Ammon's horn (tissue), 1 donor: ENCODE measurements around the gene OR2T2.
"Not testable (repeated sequence)": the region's sequence is repeated elsewhere in the genome, so short reads cannot be mapped to it uniquely, and the experiment has no call there.

Experiments
- DNase-seq: peaks from one replicate; pipeline ENCODE4 v3.0.0-alpha.2; 2016; ENCODE audit warnings: low spot score

The OR2T2 gene

GRCh38 chr1:248450466-248451145, 5.2 kb downstream of the OR2T2 start:
- DNase-seq = not testable (repeated sequence)

GRCh38 chr1:248453619-248454018, 8.2 kb downstream of the OR2T2 start:
- DNase-seq = not testable (repeated sequence)

GRCh38 chr1:248455045-248455444, 9.6 kb downstream of the OR2T2 start:
- not testable (repeated sequence) for DNase-seq

DNA sequence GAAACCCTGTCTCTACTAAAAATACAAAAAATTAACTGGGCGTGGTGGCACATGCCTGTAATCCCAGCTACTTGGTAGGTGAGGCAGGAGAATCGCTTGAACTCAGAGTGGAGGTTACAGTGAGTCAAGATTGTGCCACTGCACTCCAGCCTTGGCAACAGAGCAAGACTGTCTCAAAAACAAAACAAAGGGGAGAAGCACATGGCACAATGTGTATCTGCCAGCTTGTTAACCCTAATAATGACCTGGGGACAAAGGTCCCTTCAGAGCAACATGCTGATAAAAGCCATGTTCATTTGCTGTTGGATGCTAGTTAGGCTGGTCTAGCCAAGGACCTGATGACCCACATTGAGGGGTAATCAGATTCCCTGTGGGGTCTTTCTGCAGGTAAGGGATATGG, 11.2 kb downstream of the OR2T2 start:
- not testable (repeated sequence) for DNase-seq

DNA sequence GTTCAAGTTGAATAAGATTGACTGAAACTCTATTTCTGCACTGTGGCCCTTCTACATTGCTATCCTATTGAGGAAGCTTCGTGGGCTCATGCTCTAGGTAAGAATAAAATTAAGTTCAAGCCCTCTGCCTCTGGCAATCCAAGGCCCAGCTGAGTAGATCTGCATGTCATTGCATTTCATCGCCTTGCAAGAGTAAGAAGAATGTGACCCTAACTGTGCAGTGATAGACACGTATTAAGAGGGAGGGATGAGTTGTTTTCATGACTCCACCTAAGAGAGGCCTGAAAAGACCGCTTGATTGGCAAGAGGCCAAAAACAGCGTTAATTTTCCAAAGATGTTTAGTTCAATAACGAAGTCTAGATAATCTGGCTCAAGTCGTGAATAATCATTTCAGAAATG, 13.7 kb downstream of the OR2T2 start:
- DNase-seq = not testable (repeated sequence)

- no peak for DNase-seq
Observed at GRCh38 chr1:248471154-248471553, 25.7 kb downstream of the OR2T2 start.

DNA sequence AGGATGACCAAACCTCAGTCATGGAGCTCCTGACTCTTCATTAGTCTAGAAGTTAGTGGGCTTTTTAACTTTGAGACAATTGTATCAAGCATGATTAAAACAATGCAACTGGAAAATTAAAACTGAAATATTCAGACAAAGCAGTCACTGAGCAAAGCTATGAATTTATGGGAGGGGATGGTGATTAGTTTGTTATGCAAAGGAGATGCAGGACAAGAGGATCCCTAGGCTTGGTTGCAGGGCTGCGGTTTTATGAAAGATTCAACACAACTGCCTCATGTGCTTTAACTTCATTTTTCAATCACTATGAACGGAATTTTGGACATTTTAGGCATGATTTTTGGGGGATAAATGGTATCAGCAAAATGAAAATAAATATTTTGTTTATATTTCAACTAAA, 26.7 kb downstream of the OR2T2 start:
- DNase-seq = not testable (repeated sequence)

DNA sequence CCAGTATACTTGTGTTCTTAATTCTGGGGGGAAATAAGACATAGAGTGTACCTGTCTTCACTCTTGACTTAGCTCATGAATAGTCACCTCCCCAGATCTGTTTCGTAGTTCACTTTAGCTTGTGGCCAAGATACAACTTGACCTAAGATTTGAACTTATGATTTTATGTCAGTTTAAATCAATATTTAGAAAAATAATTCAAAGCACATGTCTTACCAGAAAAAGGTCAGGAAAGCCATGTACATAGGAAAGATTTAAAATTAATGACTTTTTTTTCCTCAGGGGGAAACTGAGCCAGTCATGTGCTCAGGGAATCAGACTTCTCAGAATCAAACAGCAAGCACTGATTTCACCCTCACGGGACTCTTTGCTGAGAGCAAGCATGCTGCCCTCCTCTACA, 27.6 kb downstream of the OR2T2 start, which contains the start of gene OR2T3:
Gene OR2T3 (plus strand): TSS at position 301 of the 400 bp plus-strand sequence. CDS start 0 bp downstream, at position 301.
- not testable (repeated sequence) for DNase-seq

DNA sequence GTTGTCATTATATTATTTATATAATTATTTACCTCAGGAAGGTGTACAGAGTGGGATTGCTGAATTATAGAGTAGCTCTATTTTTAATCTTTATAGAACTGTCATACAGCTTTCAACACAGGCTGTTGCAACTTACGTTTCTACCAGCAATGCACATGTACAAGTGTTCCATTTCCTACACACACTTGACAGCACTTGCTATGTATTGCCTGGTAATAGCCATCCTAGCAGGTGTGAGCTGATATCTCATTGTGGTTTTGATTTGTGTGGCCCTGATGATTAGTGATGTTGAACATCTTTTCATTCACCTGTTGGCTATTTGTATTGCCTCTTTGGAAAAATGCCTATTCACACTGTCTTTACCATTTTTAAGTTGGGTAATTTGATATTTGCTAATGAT, 30.2 kb downstream of the OR2T2 start:
- DNase-seq = not testable (repeated sequence)

GRCh38 chr1:248481686-248482579, 36.5 kb downstream of the OR2T2 start:
- DNase-seq = not testable (repeated sequence)

DNA sequence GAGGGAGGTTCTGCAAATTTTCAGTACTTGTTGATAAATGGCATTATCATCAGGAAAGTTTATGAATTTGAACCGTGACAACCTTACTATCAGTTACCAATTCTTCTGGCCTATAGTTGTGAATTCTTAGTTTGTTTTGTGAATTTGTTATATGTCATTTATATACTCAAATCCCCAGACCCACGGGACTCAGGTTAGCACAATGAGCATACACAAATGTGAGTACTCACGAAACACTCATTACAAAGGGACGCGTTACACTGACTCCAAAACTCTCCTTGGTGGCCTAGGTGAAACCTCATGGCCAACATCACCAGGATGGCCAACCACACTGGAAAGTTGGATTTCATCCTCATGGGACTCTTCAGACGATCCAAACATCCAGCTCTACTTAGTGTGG, 42.9 kb downstream of the OR2T2 start, which contains the start of gene OR2T5:
Gene OR2T5 (plus strand): TSS at position 301 of the 400 bp plus-strand sequence. CDS start 0 bp downstream, at position 301.
- DNase-seq = not testable (repeated sequence)

- not testable (repeated sequence) for DNase-seq
Observed at GRCh38 chr1:248496661-248497060, 51.2 kb downstream of the OR2T2 start.

DNA sequence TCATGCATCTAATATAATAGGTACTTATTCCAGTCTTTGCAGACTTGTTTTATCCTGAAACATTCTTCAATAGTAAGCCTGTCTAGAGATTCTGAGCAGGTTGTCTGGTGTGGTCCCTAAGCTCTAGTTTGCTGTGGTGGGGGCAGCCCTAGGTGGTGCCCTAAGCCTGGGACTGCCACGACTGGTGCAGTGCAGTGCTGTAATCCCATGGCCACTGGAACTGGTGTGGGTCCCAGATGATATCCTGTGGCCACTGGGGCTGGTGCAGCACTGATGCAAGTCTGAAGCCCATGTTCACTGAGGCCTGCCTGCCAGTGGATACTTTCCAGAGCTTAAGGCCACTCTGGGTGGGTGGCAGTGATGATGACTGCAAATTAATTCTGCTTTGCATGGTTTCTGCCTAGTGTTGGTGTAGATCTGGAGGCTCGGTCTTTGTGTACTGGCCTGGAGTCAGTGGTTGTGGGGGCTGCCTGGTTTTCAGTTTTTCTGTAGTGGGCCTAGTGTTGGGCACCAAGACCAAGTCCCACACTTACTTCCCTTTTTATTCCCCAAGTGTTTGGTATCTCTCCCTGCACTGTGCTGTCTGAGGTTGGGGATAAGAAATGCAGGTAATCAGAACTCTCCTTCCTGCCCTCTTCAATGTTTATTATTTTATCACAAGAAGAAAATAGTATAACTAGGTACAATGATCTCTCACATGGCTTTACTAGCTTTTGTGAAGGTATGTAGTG, 55.0 kb downstream of the OR2T2 start:
- not testable (repeated sequence) for DNase-seq
